GM10847 (cell line): ENCODE data around the gene AJAP1.

Experiments used
- POLR2A ChIP-seq: IDR thresholded peaks from 2 replicates; pipeline ENCODE4 v1.6.1; 2011; ENCODE audit not compliant: insufficient read length; ENCODE audit errors: extremely low read depth

The AJAP1 gene

DNA sequence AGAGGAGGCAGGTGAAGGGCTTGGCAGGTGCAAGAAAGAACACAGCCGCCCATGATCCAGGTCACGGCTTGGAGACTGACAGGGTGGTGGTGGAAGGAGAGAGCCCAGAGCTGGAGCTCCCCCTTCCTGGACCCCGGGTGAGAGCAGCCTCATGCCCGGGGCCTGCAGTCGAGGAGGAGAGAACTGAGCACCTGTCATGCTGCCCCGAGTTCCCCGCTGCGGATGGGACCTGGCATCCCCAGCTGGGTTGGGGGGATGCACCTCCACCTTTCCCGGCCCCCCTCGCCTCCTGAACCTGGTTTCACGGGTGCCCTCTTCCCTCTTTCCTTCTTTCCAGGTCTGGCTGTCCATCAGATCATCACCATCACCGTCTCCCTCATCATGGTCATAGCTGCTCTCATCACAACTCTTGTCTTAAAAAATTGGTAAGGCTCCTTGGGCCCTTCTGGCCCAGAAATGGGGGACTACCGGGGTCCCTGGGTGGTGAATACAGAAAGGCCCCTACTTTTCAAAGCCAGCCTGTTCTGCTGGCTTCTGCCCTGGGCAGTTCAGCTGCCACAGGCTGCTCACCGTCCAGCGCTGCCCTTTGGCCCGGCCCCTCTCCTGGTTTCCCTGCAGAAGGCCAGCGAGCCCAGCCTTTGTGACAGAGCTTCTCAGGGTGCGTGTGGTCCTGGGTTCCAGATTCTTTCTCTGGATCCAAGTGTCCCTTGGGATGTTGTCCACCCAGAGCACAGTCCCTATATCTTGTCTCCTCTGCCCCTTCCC lies 115.3 kb downstream of the AJAP1 start:
- TF ChIP-seq POLR2A = no peak

DNA sequence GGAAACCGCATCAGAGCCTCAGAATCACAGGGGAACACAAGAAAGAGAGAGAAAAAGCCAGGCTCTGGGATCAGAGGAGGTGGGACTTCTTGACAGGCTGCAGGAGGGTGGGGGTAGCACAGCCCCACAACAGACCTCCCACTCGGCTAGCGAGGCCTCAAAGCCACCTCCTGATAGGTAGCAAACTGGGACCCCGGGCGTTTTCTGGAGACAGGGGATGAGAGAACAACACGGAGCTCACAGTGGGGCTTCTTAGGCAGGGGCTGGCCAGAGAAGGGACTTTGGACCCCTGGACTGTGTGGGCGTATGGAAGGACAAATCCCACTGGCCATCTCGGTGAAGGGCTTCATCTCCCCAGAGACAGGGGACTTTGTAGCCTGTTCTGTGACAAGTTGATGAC lies 116.3 kb downstream of the AJAP1 start:
- TF ChIP-seq POLR2A = no peak

DNA sequence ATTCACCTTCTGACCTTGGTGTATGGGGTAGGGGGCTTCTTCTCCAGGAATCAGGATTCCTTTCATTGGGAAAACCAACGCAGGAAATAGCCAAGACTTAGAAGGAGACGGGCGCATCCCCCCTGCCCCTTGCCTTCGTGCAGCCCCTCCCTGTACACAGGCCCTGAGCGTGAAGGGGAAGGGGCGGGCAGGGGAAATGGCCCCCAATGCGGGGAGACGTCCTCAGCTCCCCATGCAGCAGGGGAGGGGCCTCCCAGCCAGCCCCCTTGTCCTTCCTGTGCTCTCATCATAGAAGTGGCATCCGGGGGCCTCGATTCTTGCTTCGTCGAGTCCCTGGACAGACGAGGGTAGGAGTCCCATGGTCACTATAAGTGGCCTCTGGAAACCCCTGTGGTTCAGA lies 116.9 kb downstream of the AJAP1 start:
- TF ChIP-seq POLR2A = no peak

DNA sequence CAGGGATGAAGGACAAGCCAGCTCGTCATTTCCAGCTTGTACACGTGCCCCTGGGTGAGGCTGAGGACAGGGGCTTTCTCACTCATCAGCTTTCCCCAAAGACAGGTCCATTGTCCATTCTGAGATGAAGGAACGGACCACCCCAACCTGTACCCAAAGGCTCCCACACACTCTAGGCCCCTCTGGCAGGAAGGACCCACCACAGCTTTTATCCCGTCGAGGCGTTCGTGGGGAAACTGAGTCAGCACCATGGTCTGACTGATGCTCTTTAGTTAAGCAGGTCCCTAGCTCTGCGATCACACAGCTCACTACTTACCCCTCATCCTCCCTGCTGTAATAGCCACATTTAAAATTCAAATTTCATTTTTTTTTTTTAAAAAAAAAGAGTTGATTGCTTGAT lies 117.3 kb downstream of the AJAP1 start:
- TF ChIP-seq POLR2A = no peak

DNA sequence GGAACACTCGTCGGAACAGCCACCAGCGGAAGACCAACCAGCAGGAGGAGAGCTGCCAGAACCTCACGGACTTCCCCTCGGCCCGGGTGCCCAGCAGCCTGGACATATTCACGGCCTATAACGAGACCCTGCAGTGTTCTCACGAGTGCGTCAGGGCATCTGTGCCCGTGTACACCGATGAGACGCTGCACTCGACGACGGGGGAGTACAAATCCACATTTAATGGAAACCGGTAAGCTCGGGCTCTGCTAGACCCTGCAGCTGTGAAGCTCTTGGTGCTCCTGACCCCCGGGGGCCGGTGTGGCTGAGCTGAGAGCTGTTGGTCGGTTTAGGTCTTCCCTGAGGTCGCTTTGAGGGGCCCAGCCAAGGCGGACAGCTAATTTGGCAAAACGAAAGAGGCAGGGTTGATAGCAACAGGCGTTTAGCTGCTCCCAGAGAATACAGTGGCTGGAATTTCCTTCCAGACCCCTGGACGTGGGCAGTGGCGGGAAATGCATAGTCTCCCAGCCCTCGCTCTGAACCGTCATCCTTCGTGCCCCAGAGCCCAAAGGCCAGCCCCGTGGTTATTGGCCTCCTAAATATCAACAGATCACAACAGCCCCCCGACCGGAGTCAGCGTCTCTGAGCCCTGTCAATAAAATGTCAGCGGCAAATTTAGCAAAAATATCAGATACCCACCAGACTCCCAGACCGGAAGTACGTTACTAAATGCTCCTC lies 118.0 kb downstream of the AJAP1 start:
- TF ChIP-seq POLR2A = no peak

DNA sequence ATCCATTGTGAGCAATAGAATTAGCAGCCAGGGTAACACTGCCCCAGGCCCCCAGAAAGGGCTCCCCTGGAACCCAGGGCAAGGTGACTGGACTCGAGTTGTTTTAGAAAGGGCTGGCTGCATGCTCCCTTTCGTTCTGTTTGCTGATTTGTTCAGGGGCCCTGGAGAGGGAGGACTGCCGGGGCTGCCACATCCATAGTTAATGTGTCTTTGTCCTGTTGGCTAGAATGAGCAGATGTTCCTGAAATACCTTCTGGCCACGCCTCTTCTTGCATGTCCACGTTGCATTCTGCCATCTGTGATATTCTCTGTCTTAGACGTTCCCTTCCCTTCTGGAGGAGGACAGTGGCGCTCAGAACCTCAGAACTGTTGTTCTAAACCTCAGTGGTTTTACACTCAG lies 118.8 kb downstream of the AJAP1 start:
- no peak for TF ChIP-seq POLR2A

DNA sequence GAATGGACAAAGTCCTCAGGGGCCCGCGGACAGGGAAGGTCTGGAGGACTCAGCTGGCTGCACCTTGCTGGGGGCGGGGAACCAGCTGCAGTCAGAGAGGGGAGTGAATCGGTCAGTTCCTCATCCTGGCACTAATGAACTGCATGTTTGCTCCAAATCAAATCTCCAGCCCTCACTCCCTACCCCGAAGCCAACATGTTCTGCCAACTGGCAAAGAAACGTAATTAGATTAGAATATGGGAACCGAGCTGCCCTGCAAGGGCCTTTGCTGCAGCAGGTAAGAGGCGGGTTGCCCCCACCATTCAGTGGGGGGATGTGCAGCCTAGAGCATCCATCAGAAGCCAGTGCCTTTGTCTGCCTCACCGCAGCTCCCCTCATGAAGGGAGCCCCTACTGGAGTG lies 121.1 kb downstream of the AJAP1 start:
- TF ChIP-seq POLR2A = no peak

DNA sequence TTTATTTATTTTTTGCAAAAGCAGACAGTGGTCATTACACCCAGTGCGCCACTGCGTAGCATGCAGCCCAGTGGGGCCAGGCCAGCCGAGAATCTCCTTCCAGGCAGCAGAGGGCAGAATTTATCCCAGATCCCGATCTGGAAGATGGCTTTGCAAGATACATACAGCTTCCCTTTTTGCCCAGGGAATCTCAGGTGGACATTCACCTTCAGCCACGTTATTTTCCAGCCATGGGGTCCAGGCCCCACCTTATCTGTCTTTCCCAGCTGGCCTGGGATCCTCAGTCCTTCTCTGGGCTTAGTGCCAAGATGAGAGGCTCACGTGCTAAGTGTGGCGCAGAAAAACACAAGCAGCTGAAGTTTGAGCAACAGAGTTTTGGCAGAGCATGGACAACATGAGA lies 123.6 kb downstream of the AJAP1 start:
- TF ChIP-seq POLR2A = no peak

DNA sequence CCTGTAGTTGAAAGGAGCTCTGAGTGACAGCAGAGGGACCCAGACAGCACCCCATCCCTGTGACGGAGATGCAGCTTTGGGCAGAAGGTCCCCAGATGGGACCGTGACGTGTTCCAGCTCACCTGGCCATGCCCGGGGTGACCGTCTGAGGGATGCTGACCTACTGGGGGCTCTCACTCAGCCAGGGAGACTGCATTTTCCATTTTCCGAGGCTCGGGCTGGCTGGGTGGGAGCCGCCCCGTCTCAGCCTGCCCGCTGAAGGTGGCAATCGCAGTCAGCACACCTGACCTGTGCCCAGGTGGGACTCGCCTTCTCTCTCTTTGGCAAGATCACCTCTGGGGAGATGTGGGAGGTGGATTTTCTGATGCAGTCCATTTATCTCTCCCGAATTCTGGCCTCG lies 127.2 kb downstream of the AJAP1 start:
- TF ChIP-seq POLR2A = no peak

DNA sequence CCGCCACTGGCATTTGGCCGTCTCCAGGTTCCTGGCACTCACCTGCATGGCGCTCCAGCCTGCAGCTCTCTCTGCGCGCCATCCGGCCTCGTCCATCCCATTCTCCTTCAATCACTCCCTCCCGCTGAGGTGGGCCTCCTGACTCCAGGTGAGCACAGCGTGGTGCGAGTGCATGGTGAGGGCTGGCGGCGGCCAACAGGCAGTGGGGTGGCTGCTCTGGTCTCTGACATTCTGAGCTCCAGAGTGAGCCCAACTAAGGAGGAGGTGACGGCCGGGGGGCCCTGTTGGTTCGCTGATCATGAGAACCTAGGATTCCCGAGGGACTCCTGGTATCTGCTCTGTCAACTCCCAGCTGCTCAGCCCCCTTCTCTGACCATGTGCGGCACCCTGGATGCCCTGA lies 130.4 kb downstream of the AJAP1 start:
- no peak for TF ChIP-seq POLR2A

DNA sequence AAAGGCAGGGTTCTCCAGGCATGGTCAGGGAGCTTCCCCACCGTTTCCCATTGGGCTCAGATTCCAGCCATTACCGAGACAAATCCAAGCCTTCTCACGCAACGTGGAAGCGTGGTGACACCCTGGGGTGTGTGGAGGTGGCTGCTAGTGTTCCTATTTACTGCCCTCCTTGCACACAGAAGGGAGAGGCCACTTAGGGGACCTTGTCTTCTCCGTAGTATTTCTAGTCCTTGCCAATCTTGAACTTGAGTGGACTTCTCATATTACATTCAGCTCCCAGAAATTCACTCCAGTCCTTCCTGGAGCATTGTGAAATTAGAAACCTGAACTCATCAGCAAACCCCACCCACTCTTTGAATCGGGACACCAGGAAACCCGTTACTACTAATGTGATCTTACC lies 131.6 kb downstream of the AJAP1 start:
- TF ChIP-seq POLR2A = no peak

DNA sequence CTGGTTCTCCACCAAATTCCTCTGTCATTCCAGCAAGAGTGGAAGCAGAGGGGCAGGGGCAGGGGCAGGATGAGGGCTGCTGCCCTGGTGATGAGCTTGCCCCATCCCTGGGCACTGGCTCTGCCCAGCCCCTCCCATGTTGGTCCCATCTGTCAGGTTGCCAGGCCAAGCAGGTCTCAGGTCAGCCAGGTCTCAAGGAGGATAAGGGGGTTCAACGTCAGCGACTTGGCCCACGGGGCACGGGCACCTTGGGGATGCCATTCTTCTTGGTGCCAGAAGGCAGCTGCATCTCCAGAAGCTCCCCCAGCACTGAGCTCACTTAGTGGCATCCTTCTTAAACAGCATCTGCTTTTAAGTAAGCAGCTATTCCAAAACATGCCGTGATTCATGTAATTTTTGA lies 133.1 kb downstream of the AJAP1 start:
- no peak for TF ChIP-seq POLR2A

DNA sequence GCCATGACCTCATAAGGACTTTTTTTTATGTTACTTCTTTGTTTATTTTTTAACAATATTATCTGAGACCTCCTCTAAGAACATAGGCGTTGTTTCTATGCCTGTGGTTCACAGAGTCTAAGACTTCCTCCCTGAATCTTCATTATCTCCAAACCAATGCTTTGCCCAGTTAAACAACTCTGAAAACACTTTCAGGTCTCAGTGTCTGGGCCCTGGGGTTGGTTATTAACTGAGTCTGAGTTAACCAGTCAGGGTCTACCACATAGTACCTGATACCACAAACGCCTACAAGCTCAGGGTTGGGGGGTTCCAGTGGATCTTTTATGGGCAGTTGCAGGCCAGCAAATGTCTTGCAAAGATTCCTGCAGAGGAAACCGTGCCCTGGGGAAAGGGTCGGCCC lies 138.2 kb downstream of the AJAP1 start:
- TF ChIP-seq POLR2A = no peak

DNA sequence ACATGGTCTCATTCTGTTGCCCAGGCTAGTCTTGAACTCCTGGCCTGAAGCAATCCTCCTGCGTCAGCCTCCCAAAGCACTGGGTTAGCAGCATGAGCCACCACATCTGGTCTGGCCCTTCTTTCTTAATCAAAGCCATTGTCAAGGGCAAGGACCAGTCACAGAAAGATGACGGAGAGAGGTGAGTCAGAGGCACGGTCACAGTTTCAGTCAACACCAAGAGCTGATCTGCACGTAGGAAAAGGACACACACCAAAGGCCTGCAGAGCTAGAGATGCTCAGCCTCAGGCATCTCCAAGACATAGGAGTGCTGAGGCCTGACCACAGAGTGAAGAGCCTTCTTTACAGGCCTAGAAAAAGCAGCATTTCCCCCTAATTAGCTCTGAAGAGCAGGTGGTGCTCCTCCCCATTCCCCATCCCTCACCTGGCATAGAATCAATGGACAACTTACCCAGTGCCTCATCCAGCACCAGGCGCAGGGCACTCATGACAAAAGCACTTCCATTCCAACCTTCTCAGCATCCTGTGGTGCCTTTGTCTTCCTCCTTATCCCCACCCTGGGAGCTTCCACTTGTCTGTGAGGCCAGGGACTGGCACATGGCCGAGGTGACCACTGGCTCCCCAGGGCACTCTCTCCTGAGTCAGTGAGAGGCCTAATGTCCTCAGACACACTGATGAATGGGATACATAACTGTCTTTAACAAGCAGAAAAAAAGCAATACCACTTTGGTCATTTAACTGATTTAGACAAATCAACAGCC lies 139.8 kb downstream of the AJAP1 start:
- TF ChIP-seq POLR2A = no peak

DNA sequence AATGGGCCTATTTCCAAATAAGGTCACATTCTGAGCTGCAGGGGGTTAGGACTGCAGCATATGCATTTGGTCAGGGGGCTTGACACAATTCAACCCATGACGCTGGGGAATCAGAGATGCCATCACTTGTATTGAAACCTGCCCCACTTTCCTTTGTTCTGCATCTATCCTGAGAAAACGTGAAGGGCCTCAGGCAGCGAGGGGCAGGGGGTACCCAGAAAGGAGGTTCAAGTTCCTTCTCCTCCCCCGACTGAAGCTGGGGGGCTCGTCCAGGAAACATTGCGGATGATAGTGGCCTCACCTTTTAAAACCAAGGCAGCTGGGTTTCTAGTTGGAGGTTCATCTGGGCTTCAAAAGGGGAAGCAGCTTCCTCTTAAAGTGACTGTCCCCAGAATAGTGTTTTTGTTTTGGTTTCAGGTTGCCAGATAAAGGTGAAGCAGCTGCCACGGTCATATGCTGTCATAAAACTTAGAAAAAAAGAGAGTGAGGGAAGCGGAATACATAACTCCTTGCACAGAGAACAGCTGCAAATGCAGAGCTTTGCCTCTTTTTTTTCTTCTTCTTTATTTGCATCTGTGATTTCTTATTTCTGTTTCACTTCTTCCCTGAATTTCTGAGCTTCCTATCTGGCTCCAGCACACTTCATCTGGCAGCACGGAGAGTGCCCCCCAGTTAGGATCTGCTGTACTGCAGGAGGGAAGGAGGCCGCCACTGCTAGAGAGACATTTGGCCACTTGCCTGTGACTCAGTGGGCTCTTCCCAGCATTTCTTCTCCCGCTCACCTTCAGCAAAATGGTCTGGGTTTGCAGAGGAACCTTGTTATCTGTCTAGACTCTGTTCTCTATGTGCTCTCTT lies 142.0 kb downstream of the AJAP1 start:
- no peak for TF ChIP-seq POLR2A
